OCI-LY3 (cell line): ENCODE data around the gene ADGRE1.

Experiments
- H2AFZ ChIP-seq: fragments of 200-600, 300-600 bp; shearing (Covaris generic); 2 replicates; pipeline ENCODE4 v1.6.0; 2014; ENCODE audit warnings: antibody characterized with exemption, low read depth, low read length
- H3K27ac ChIP-seq: fragments of 200-600, 300-600 bp; sonication (generic); 2 replicates; pipeline ENCODE4 v1.5.1; 2014; ENCODE audit warnings: mild to moderate bottlenecking, low read length, moderate library complexity, mixed read lengths
- H3K27me3 ChIP-seq: fragments of 200-600, 300-600 bp; sonication (generic); 2 replicates; pipeline ENCODE4 v1.6.1; 2014; ENCODE audit warnings: low read depth, low read length, mixed read lengths
- H3K36me3 ChIP-seq: fragments of 200-600, 300-600 bp; sonication (generic); replicated peaks from 2 replicates; pipeline ENCODE3; 2014; ENCODE audit warnings: low read depth, low read length, mixed read lengths
- H3K4me1 ChIP-seq: fragments of 300-600, 200-600 bp; sonication (generic); 2 replicates; pipeline ENCODE4 v1.6.1; 2014; ENCODE audit warnings: low read length, mixed read lengths
- H3K4me2 ChIP-seq: fragments of 200-600, 300-600 bp; sonication (generic); 2 replicates; pipeline ENCODE4 v1.6.1; 2014; ENCODE audit warnings: low read length, mixed read lengths
- H3K4me3 ChIP-seq: fragments of 300-600, 200-600 bp; sonication (generic); 2 replicates; pipeline ENCODE4 v1.5.1; 2014; ENCODE audit warnings: antibody characterized with exemption, mild to moderate bottlenecking, low read length, moderate library complexity
- H3K79me2 ChIP-seq: fragments of 300-600, 200-600 bp; shearing (Covaris generic); 2 replicates; pipeline ENCODE4 v1.6.1; 2014; ENCODE audit warnings: mild to moderate bottlenecking, low read length, mixed read lengths
- H3K9ac ChIP-seq: fragments of 300-600, 200-600 bp; shearing (Covaris generic); 2 replicates; pipeline ENCODE4 v1.6.0; 2014; ENCODE audit warnings: mild to moderate bottlenecking, low read length, moderate library complexity
- H3K9me3 ChIP-seq: fragments of 200-600, 300-600 bp; shearing (Covaris generic); 2 replicates; pipeline ENCODE4 v1.6.1; 2014; ENCODE audit warnings: low read length, mixed read lengths; ENCODE audit not compliant: insufficient read depth
- H4K20me1 ChIP-seq: fragments of 200-600, 300-600 bp; sonication (generic); 2 replicates; pipeline ENCODE4 v1.6.1; 2016; ENCODE audit warnings: low read length, mixed read lengths; ENCODE audit not compliant: insufficient read depth
- EZH2phosphoT487 ChIP-seq: fragments of 200-600 bp; shearing (Covaris generic); IDR thresholded peaks from 2 replicates; pipeline ENCODE4 v1.6.1; 2018; ENCODE audit warnings: antibody characterized with exemption, mixed run types, low read depth
- TF ChIP-seq, protein P1 (sequence below): fragments of 200-600, 300-600 bp; sonication (generic); IDR thresholded peaks from 2 replicates; pipeline ENCODE4 v1.5.1; 2014; ENCODE audit warnings: antibody characterized with exemption, low read length, low read depth

Gene ADGRE1

DNA sequence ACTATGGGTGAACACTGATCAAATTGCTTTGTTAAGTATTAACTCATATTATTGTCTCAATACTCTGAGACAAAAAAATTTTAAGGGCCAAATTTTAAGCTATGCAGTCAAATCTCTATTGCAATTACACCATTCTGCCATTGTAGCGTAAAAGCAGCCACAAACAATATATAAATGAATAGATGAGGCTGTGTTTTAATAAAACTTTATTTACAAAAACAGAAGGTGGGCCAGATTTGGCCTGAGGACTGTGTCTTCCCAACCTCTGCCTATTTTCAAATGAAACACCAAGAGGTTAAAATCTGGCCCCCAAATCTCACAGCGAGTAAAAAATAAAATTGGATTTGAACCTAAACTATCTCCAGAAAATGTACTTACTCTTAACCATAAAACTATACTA lies 82.1 kb downstream of the ADGRE1 start:
- Histone ChIP-seq H3K9ac (no peak overlapping the region), H3K9me3 (no peaks in the 10 kb centered on the region), H3K36me3 (no peaks in the 10 kb centered on the region), H2AFZ (no peak overlapping the region), H3K27ac (no peak overlapping the region), H3K4me2 (no peak overlapping the region), H3K4me1 (peaks cover 3% of the 10 kb centered on the region; the same call in 1 of the 2 replicates), H3K4me3 (no peak overlapping the region), H4K20me1 (no peaks in the 10 kb centered on the region), H3K27me3 (no peaks in the 10 kb centered on the region; the same call in 1 of the 2 replicates), H3K79me2 (no peaks in the 10 kb centered on the region)
- TF ChIP-seq, protein P1, sequence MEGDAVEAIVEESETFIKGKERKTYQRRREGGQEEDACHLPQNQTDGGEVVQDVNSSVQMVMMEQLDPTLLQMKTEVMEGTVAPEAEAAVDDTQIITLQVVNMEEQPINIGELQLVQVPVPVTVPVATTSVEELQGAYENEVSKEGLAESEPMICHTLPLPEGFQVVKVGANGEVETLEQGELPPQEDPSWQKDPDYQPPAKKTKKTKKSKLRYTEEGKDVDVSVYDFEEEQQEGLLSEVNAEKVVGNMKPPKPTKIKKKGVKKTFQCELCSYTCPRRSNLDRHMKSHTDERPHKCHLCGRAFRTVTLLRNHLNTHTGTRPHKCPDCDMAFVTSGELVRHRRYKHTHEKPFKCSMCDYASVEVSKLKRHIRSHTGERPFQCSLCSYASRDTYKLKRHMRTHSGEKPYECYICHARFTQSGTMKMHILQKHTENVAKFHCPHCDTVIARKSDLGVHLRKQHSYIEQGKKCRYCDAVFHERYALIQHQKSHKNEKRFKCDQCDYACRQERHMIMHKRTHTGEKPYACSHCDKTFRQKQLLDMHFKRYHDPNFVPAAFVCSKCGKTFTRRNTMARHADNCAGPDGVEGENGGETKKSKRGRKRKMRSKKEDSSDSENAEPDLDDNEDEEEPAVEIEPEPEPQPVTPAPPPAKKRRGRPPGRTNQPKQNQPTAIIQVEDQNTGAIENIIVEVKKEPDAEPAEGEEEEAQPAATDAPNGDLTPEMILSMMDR = no peak
- TF ChIP-seq EZH2phosphoT487 = no peak

DNA sequence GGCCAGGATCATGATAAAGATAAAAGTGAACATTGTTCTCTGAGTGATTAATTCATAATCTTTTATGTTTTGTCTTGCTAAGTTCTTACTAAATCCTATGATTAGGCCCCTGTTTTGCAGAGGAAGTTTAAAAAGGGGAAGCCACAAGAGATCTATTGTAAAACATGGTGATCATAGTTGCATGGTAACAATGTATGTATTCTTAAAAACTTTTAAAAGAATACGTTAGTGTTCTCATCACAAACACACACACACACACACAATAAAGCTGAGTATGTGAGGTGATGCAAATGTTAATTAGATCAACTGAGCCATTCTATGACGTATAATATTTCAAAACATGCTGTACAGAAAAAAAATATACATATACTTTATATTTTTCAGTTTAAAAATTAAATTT lies 82.6 kb downstream of the ADGRE1 start:
- no peak overlapping the region for H3K9ac ChIP-seq
- H3K4me2 ChIP-seq = no peak overlapping the region
- peaks cover 3% of the 10 kb centered on the region; the same call in 1 of the 2 replicates for H3K4me1 ChIP-seq
- TF ChIP-seq EZH2phosphoT487 = no peak
- TF ChIP-seq, protein P1 = no peak
- H4K20me1 ChIP-seq = no peaks in the 10 kb centered on the region
- no peaks in the 10 kb centered on the region for H3K36me3 ChIP-seq
- H3K79me2 ChIP-seq = no peaks in the 10 kb centered on the region
- no peak overlapping the region for H2AFZ ChIP-seq
- no peak overlapping the region for H3K27ac ChIP-seq
- H3K4me3 ChIP-seq = no peak overlapping the region
- H3K27me3 ChIP-seq = no peaks in the 10 kb centered on the region; the same call in 1 of the 2 replicates
- no peaks in the 10 kb centered on the region for H3K9me3 ChIP-seq

DNA sequence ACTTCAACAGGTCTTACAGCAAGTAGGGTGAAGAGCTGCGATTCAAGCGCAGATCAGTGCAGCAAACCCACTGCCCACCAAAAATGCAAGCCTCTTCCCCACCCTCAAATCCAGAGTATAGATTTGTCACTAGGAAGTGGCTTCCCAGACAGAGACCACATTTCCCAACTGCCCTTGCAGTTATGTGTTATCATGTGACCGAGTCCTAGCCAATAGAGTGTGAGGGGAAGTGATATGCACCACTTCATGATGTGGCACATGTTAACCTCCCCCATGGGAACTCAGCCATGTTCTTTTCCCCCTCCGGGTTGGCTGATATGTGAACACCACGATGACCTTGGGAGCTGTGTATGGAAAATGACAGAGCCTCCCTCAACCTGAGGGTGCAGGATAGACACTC lies 83.1 kb downstream of the ADGRE1 start:
- Histone ChIP-seq H2AFZ (no peak overlapping the region), H3K9ac (no peak overlapping the region), H3K4me3 (no peak overlapping the region), H3K36me3 (no peaks in the 10 kb centered on the region), H3K27me3 (no peaks in the 10 kb centered on the region; the same call in 1 of the 2 replicates), H3K27ac (no peak overlapping the region), H3K4me2 (no peak overlapping the region), H3K9me3 (no peaks in the 10 kb centered on the region), H3K79me2 (no peaks in the 10 kb centered on the region), H4K20me1 (no peaks in the 10 kb centered on the region), H3K4me1 (peaks cover 3% of the 10 kb centered on the region; the same call in 1 of the 2 replicates)
- TF ChIP-seq, protein P1 = no peak
- TF ChIP-seq EZH2phosphoT487 = no peak

DNA sequence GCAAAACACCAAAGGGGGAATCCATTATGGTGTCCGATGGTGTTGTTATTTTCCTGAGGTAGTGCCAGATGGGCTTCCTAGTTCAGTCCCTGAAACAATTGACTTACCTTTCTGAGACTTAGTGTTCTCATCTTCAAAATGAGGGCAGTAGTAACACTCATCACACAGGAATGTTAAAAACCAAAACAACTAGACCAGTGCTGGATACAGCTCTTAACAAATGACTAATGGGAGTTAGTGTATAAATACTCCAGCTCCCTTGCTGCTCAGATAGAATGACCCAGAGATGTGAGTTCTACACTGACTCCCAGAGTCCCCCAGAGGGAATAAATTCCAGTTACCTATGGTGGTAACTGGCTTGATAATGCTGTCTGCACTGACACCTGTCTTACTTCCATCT lies 84.0 kb downstream of the ADGRE1 start:
- no peak overlapping the region for H2AFZ ChIP-seq
- H3K9me3 ChIP-seq = no peaks in the 10 kb centered on the region
- TF ChIP-seq EZH2phosphoT487 = no peak
- TF ChIP-seq, protein P1 = no peak

More for the DNA sequence above, 84.0 kb downstream of the ADGRE1 start:
- Histone ChIP-seq H3K4me2 (no peak overlapping the region), H3K27me3 (no peaks in the 10 kb centered on the region; the same call in 1 of the 2 replicates), H3K4me3 (no peak overlapping the region), H3K4me1 (peaks cover 3% of the 10 kb centered on the region; the same call in 1 of the 2 replicates), H4K20me1 (no peaks in the 10 kb centered on the region), H3K36me3 (no peaks in the 10 kb centered on the region), H3K9ac (no peak overlapping the region), H3K27ac (no peak overlapping the region), H3K79me2 (no peaks in the 10 kb centered on the region)
